A673 (cell line): ENCODE results near the gene RIBC1. TPM values are rescaled to one million over a fixed set of nuclear protein-coding genes. Genes with fewer than 3 reads are reported as not detected.
A peak's percentile ranks its signal among the peaks of the same experiment; 100 is the strongest.
"Not testable (repeated sequence)": the region's sequence is repeated elsewhere in the genome, so short reads cannot be mapped to it uniquely, and the experiment has no call there.

Experiments used
- BruUV-seq: library from RNA; stranded (reverse); fragments of 400-500 nt; replicated peaks from 2 replicates; lab custom pipeline; 2021; lab: Mats Ljungman, UMichigan
- CTCF ChIA-PET: fragments of 300-600 bp; sonication (Branson Sonifier 250); formaldehyde crosslinking; loops from one replicate; lab custom pipeline; 2022; ENCODE audit warnings: antibody characterized with exemption; lab: Charles Lee
- POLR2A ChIA-PET: fragments of 300-600 bp; sonication (Branson Sonifier 250); formaldehyde crosslinking; loops from one replicate; lab custom pipeline; 2022; ENCODE audit warnings: antibody characterized with exemption; ENCODE audit not compliant: low non-redundant PET; lab: Charles Lee
- DNase-seq: peaks from one replicate; pipeline ENCODE4 v3.0.0-alpha.2; 2015; ENCODE audit warnings: low spot score
- H3K27ac ChIP-seq: fragments of 200-600 bp; sonication (generic); 2 replicates; pipeline ENCODE4 v1.5.1; 2016; ENCODE audit warnings: mixed run types, low read depth, mild to moderate bottlenecking, mixed read lengths, antibody characterized with exemption, low read length; ENCODE audit not compliant: poor library complexity, severe bottlenecking
- H3K27me3 ChIP-seq: fragments of 200-600 bp; sonication (generic); replicated peaks from 2 replicates; pipeline ENCODE4 v1.6.1; 2017; ENCODE audit warnings: mixed run types, low read depth, mild to moderate bottlenecking, mixed read lengths, antibody characterized with exemption, low read length; ENCODE audit not compliant: insufficient read depth, poor library complexity
- H3K36me3 ChIP-seq: fragments of 200-600 bp; sonication (generic); 2 replicates; pipeline ENCODE4 v1.6.1; 2016; ENCODE audit warnings: mixed run types, mild to moderate bottlenecking, mixed read lengths, antibody characterized with exemption, low read length; ENCODE audit not compliant: insufficient read depth, poor library complexity, severe bottlenecking
- H3K4me1 ChIP-seq: fragments of 200-600 bp; sonication (generic); 2 replicates; pipeline ENCODE4 v1.6.1; 2017; ENCODE audit warnings: mixed run types, mild to moderate bottlenecking, mixed read lengths, antibody characterized with exemption, low read length; ENCODE audit not compliant: insufficient read depth, poor library complexity, severe bottlenecking
- H3K4me3 ChIP-seq: fragments of 200-600 bp; sonication (generic); 2 replicates; pipeline ENCODE4 v1.5.1; 2016; ENCODE audit warnings: low read depth, mixed run types, mild to moderate bottlenecking, mixed read lengths, low read length; ENCODE audit not compliant: poor library complexity, severe bottlenecking
- H3K9me3 ChIP-seq: fragments of 200-600 bp; sonication (generic); 2 replicates; pipeline ENCODE4 v1.6.1; 2016; ENCODE audit warnings: mixed run types, low read depth, mild to moderate bottlenecking, mixed read lengths, antibody characterized with exemption, low read length; ENCODE audit not compliant: poor library complexity, severe bottlenecking
- CTCF ChIP-seq: fragments of 300-800, 200-600 bp; sonication (generic); conservative IDR thresholded peaks from 2 replicates; pipeline ENCODE4 v1.5.1; 2017; ENCODE audit warnings: low read depth, mild to moderate bottlenecking, antibody characterized with exemption, low read length, moderate library complexity, mixed read lengths
- EZH2 ChIP-seq: fragments of 200-600 bp; sonication (generic); IDR thresholded peaks from 2 replicates; pipeline ENCODE4 v1.6.1; 2017; ENCODE audit warnings: borderline replicate concordance, low read depth, mild to moderate bottlenecking, mixed read lengths, antibody characterized with exemption, low read length; ENCODE audit not compliant: poor library complexity, severe bottlenecking
- intact Hi-C: fragments of 100-400 bp; cut with micrococcal nuclease; formaldehyde crosslinking; loops from one replicate; pipeline ENCODE4 v1.10.0; 2022; ENCODE audit not compliant: unreplicated experiment
- total RNA-seq: library from RNA; stranded (reverse); gene quantifications from 2 replicates; pipeline ENCODE4 v1.2.3, GENCODE V29; 2021

RIBC1 gene
- total RNA-seq, 1 experiment from 2014 or later = 1.0 TPM

GRCh38 chrX:53452812-53453211, 30.1 kb downstream of the RIBC1 start:
- no peak for TF ChIP-seq CTCF
- TF ChIP-seq EZH2 = no peak
- Histone ChIP-seq H3K4me3 (no peak overlapping the region), H3K27ac (no peak overlapping the region), H3K36me3 (no peaks in the 10 kb centered on the region), H3K27me3 (peaks cover 9% of the 10 kb centered on the region), H3K9me3 (no peaks in the 10 kb centered on the region), H3K4me1 (no peaks in the 10 kb centered on the region)
- intact Hi-C loops = no loop called here
- BruUV-seq = no TSS peak
- POLR2A ChIA-PET = no interaction called here
- DNase-seq = no peak
- CTCF ChIA-PET = no interaction called here

GRCh38 chrX:53456254-53456653, 33.6 kb downstream of the RIBC1 start:
- Histone ChIP-seq H3K36me3 (no peaks in the 10 kb centered on the region), H3K9me3 (no peaks in the 10 kb centered on the region), H3K4me3 (no peak overlapping the region), H3K4me1 (no peaks in the 10 kb centered on the region), H3K27me3 (peaks cover 9% of the 10 kb centered on the region), H3K27ac (no peak overlapping the region)
- no TSS peak for BruUV-seq
- intact Hi-C loops = no loop called here
- CTCF ChIA-PET = no interaction called here
- DNase-seq = no peak
- TF ChIP-seq EZH2 = no peak
- TF ChIP-seq CTCF = no peak
- POLR2A ChIA-PET = no interaction called here

DNA sequence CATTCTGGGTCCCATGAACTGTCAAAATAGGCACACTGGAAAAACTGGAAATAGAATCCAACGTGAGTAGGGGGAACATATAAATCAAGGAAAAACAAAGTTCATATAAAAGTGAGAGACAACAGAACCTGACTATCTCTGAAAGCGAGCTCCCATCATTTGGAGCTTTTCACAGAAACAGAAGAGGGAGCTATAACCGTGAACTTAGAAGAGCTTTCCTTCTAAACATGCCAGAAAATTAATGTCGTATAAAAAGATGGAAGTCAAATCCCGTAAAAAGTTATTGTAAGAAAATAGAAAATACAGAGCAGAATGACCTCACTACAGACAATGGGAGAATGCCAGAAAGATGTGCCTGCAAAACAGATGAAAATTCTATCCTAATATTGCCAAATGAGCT, 35.4 kb downstream of the RIBC1 start:
- Histone ChIP-seq H3K36me3 (no peaks in the 10 kb centered on the region), H3K9me3 (no peaks in the 10 kb centered on the region), H3K4me3 (no peak overlapping the region), H3K4me1 (no peaks in the 10 kb centered on the region), H3K27ac (no peak overlapping the region), H3K27me3 (peaks cover 9% of the 10 kb centered on the region)
- CTCF ChIA-PET = interaction anchor here (1.1 kb wide), 1 partner anchor 24 kb away, joined by 10 read pairs; no protein-coding TSS in a partner anchor
- no TSS peak for BruUV-seq
- intact Hi-C loops = no loop called here
- DNase-seq = peak; percentile 27
- TF ChIP-seq EZH2 (no peak), CTCF (peak; percentile 50)
- POLR2A ChIA-PET = no interaction called here

DNA sequence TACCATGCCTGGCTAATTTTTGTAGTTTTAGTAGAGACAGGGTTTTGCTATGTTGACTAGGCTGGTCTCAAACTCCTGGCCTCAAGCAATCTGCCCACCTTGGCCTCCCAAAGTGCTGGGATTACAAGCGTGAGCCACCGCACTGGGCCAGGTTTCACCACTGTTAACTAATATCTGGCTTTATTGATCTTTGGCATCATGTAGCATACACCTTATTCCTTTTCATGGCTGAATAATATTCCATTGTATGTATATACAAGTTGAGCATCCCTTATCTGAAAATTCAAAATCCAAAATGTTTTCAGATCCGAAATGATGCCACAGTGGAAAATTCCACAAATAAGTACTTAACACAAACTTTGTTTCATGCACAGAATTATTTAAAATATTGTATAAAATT, 46.0 kb downstream of the RIBC1 start:
- H3K4me3 ChIP-seq, CTCF ChIA-PET, BruUV-seq: not testable (repeated sequence)

More for the DNA sequence above, 46.0 kb downstream of the RIBC1 start:
- H3K27me3 ChIP-seq, H3K36me3 ChIP-seq, H3K4me1 ChIP-seq, intact Hi-C loops, POLR2A ChIA-PET, H3K9me3 ChIP-seq, H3K27ac ChIP-seq, DNase-seq: not testable (repeated sequence)
